Esophagus muscularis mucosa (tissue), 4 donors: Measurements from ENCODE around the gene RAF1. TPM values are rescaled to one million over a fixed set of nuclear protein-coding genes. Genes with fewer than 3 reads are reported as not detected.

Experiments used
- DNase-seq: peaks from one replicate; pipeline ENCODE4 v3.0.0-alpha.2; 2017; ENCODE audit errors: extremely low spot score
- H3K27ac ChIP-seq, 4 donors: fragments of 200-600 bp; sonication (generic); replicated peaks in 1 of 4; 1 replicate in 3 of 4; 2 replicates in 1 of 4; pipeline ENCODE4 v1.5.1; 2016 to 2019; ENCODE audit warnings: mild to moderate bottlenecking in 1 of 4
- H3K27me3 ChIP-seq, 4 donors: fragments of 200-600 bp; sonication (generic); one replicate each; pipeline versions ENCODE4 v1.5.1 to v1.6.0; 2016 to 2019
- H3K36me3 ChIP-seq, 4 donors: fragments of 200-600 bp; sonication (generic); one replicate each; pipeline ENCODE4 v1.5.1; 2016 to 2019
- H3K4me1 ChIP-seq, 4 donors: fragments of 200-600 bp; sonication (generic); one replicate each; pipeline ENCODE4 v1.5.1; 2016 to 2019
- H3K4me3 ChIP-seq, 4 donors: fragments of 200-600 bp; sonication (generic); 1 replicate in 2 of 4; 2 replicates in 2 of 4; pipeline ENCODE4 v1.5.1; 2016 to 2019; ENCODE audit warnings: mild to moderate bottlenecking in 4 of 4, moderate library complexity in 1 of 4
- H3K9me3 ChIP-seq, 4 donors: fragments of 200-600 bp; sonication (generic); 1 replicate in 3 of 4; 2 replicates in 1 of 4; pipeline ENCODE4 v1.5.1; 2016 to 2019
- CTCF ChIP-seq, 3 experiments: fragments of 200-600 bp in 2 of 3; fragments of 450-650 bp in 1 of 3; sonication (generic) in 2 of 3; IDR thresholded peaks; one replicate each; pipeline ENCODE4 v1.5.1; 2017 to 2019; ENCODE audit warnings: antibody characterized with exemption in 3 of 3, mild to moderate bottlenecking in 2 of 3, moderate library complexity in 1 of 3
- EP300 ChIP-seq: sonication (generic); formaldehyde crosslinking; IDR thresholded peaks from one replicate; pipeline ENCODE4 v1.6.1; 2017; ENCODE audit warnings: antibody characterized with exemption
- POLR2A ChIP-seq: fragments of 450-650 bp; IDR thresholded peaks from one replicate; pipeline ENCODE4 v1.6.1; 2017; ENCODE audit warnings: antibody characterized with exemption, moderate library complexity, mild to moderate bottlenecking, low read depth
- POLR2AphosphoS5 ChIP-seq, 2 donors: sonication (generic); formaldehyde crosslinking; IDR thresholded peaks; one replicate each; pipeline ENCODE4 v1.6.1; 2017; ENCODE audit warnings: antibody characterized with exemption in 2 of 2
- WGBS: methylation state at CpG from one replicate; pipeline ENCODE4 v1.1.5; 2018; 5-methylcytosine and 5-hydroxymethylcytosine counted together
- intact Hi-C: fragments of 100-400 bp; cut with DNase I; formaldehyde crosslinking; loops from one replicate; pipeline ENCODE4 v1.15.1; 2023
- total RNA-seq, 4 donors: library from RNA; depleted of rRNA; stranded (reverse); fragments of >200 nt; gene quantifications; one replicate each; pipeline versions ENCODE4 v1.1.0 to v1.2.1, GENCODE V29; 2016

The RAF1 gene
- total RNA-seq, 4 donors from 2014 or later, result 113 to 153 (median 116) TPM

- Histone ChIP-seq H3K4me1 (peaks cover under 1 to 25% (median 3%) of the 10 kb centered on the region in 4 donors), H3K4me3 (no peak overlapping the region), H3K27ac (no peak overlapping the region), H3K27me3 (no peaks in the 10 kb centered on the region), H3K9me3 (no peaks in the 10 kb centered on the region), H3K36me3 (peaks cover 8 to 73% (median 41%) of the 10 kb centered on the region in 4 donors)
- TF ChIP-seq POLR2A, result no peak
- no peak for TF ChIP-seq CTCF (IDR thresholded peaks at IDR 0.05)
- 95% methylated on average over 4 of the region's 4 CpGs for WGBS
- DNase-seq, result no peak
- intact Hi-C loops, result no loop called here
These were observed 48.7 kb downstream of the RAF1 start for GRCh38 chr3:12615266-12615665.

- intact Hi-C loops, result no loop called here
- TF ChIP-seq EP300 (no peak), POLR2AphosphoS5 (IDR thresholded peaks at IDR 0.05) (no peak), POLR2A (no peak), CTCF (IDR thresholded peaks at IDR 0.05) (no peak)
- 82% methylated on average over 3 of the region's 4 CpGs for WGBS
- H3K36me3 ChIP-seq, result peaks cover 17 to 78% (median 48%) of the 10 kb centered on the region in 4 donors
- H3K9me3 ChIP-seq, result no peaks in the 10 kb centered on the region
- no peak overlapping the region for H3K27ac ChIP-seq
- peaks cover 0 to 21% (median 2%) of the 10 kb centered on the region in 4 donors for H3K4me1 ChIP-seq
- DNase-seq, result no peak
- no peak overlapping the region for H3K4me3 ChIP-seq
- H3K27me3 ChIP-seq, result no peaks in the 10 kb centered on the region
These were observed 50.7 kb downstream of the RAF1 start for GRCh38 chr3:12613250-12613649.

- WGBS, result 80% methylated on average over 6 of the region's 6 CpGs
- intact Hi-C loops, result no loop called here
- DNase-seq, result no peak
These were observed 51.2 kb downstream of the RAF1 start for GRCh38 chr3:12612514-12613226.

GRCh38 chr3:12611117-12611516 is 52.8 kb downstream of the RAF1 start:
- no peak for DNase-seq
- H3K27ac ChIP-seq, result no peak overlapping the region
- no peaks in the 10 kb centered on the region for H3K9me3 ChIP-seq
- 74% methylated on average over 5 of the region's 5 CpGs for WGBS
- H3K27me3 ChIP-seq, result no peaks in the 10 kb centered on the region
- no peak for TF ChIP-seq CTCF (IDR thresholded peaks at IDR 0.05)
- TF ChIP-seq POLR2AphosphoS5 (IDR thresholded peaks at IDR 0.05), result no peak
- TF ChIP-seq EP300, result no peak
- no peak overlapping the region for H3K4me3 ChIP-seq
- peaks cover 0 to 21% (median 2%) of the 10 kb centered on the region in 4 donors for H3K4me1 ChIP-seq
- intact Hi-C loops, result no loop called here
- peaks cover 31 to 78% (median 50%) of the 10 kb centered on the region in 4 donors for H3K36me3 ChIP-seq

More at GRCh38 chr3:12612514-12613226, 51.2 kb downstream of the RAF1 start:
- Histone ChIP-seq H3K9me3 (no peaks in the 10 kb centered on the region), H3K4me1 (peaks cover 0 to 21% (median 2%) of the 10 kb centered on the region in 4 donors), H3K27me3 (no peaks in the 10 kb centered on the region), H3K27ac (no peak overlapping the region), H3K36me3 (peaks cover 22 to 78% (median 48%) of the 10 kb centered on the region in 4 donors), H3K4me3 (no peak overlapping the region)
- TF ChIP-seq POLR2A (no peak), POLR2AphosphoS5 (IDR thresholded peaks at IDR 0.05) (no peak), EP300 (no peak), CTCF (IDR thresholded peaks at IDR 0.05) (no peak)

- Histone ChIP-seq H3K9me3 (no peaks in the 10 kb centered on the region), H3K27me3 (no peaks in the 10 kb centered on the region), H3K36me3 (peaks cover 42 to 81% (median 59%) of the 10 kb centered on the region in 4 donors), H3K4me1 (peaks cover 0 to 8% (median 2%) of the 10 kb centered on the region in 4 donors), H3K4me3 (no peak overlapping the region), H3K27ac (no peak overlapping the region)
- TF ChIP-seq POLR2AphosphoS5 (IDR thresholded peaks at IDR 0.05), result no peak
- no peak for TF ChIP-seq CTCF (IDR thresholded peaks at IDR 0.05)
- no peak for TF ChIP-seq EP300
- TF ChIP-seq POLR2A, result no peak
- 100% methylated on average over 1 of the region's 1 CpG for whole genome bisulfite sequencing
- no peak for DNase-seq
- intact Hi-C loops, result no loop called here
These were observed 55.5 kb downstream of the RAF1 start for GRCh38 chr3:12608376-12608775.
